GM12892 (cell line): ENCODE results near the gene MROH8.

ENCODE experiments used
- POLR2A ChIP-seq: IDR thresholded peaks from 2 replicates; pipeline ENCODE4 v1.6.1; 2011; ENCODE audit warnings: low read depth, low read length, control low read depth
- POLR2AphosphoS5 ChIP-seq: IDR thresholded peaks from 2 replicates; pipeline ENCODE4 v1.6.1; 2011; ENCODE audit warnings: low read depth, low read length, control low read depth
- TAF1 ChIP-seq: IDR thresholded peaks from 2 replicates; pipeline ENCODE4 v1.6.1; 2011; ENCODE audit warnings: low read depth, mild to moderate bottlenecking, control low read depth, low read length, borderline replicate concordance

DNA sequence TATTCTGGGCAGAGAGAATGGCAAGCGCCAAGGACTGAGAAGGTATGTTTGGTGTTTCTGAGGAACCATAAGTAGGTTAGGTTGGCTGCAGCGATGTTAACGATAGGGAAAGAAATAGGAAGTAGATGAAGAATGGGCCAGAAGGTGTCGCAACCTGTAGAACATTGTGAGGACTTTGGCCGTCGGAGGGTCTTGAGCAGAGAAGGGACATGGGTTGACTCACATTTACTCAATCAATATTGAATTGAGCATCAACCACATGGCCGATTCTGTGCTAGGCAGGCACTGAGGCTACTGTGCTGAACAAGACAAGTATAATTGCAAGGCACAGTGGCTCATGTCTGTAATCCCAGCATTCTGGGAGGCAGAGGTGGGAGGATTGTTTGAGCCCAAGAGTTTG lies 27.1 kb downstream of the MROH8 start:
- TF ChIP-seq POLR2A (no peak), POLR2AphosphoS5 (no peak), TAF1 (no peak)
